ENCODE data around the gene KCNK18.
"Not testable (repeated sequence)": the region's sequence is repeated elsewhere in the genome, so short reads cannot be mapped to it uniquely, and the experiment has no call there.

Gene KCNK18

DNA sequence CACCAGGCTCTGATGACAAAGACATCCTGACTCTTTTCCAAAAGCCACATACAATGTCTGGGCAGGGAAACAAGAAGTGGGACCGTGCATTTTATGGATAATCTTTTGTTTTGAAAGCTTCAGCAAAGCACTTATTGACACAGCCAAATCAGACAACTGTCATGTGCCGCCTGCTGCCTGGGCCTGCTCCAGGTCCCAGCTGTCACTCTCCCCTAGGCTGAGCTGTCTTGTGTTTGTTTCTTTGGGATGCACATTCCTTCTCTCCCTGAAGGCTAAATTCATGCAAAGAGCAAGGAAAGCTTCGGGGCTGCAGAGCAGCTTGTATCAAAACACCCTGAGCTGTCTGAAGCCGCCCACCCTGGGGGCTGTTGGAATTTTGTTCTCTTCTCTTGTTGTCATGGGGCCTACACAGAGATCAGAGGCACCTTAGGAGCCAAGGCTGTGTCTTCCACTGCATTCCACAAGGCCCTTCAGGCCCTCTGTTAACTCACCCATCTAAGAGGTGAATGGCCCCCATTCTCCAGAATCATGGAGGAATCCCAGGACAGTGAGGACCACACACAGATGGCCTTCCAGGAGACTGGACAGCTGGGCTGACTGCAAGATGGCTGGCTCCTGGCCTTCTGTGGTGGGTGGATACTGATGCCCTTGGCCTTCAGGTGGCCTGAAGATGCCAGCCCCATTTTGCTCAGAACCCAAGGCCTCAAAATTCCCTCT lies 25.8 kb downstream of the KCNK18 start:
- DNase-seq = no peak

DNA sequence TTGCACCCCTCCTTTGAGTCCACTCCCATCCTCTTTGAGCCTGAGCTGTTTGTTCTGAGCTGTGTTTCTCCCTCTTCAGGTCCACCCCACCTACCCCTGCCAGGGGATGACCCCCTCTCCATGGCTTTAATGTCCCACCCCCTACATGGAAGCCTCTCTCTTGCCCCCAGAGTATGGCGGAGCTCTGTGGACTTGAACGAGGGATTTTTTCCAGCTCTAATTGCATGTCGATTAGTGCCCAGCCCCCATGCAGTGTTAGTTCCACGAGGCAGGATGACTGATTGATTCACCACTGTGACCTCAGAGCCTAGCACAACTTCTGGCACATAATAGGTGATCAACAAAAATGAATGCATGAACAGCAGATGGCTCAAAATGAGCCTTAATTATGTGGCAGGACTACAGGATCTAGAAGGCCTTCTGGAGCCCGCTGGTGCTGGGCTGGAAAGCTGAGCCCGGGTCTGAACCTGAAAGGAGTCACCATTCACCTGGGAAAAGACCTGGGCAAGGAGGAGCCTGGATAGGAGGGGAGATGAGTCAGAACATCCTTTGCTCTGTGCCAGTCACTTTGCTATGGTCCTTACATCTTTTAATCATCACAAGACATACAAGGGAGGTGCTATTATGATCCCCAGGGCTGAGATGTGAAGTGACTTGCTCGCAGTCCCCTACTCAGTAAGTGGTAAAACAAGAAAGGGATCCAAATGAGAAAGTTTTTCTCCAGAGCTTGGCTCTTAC lies 26.6 kb downstream of the KCNK18 start:
- DNase-seq = no peak

DNA sequence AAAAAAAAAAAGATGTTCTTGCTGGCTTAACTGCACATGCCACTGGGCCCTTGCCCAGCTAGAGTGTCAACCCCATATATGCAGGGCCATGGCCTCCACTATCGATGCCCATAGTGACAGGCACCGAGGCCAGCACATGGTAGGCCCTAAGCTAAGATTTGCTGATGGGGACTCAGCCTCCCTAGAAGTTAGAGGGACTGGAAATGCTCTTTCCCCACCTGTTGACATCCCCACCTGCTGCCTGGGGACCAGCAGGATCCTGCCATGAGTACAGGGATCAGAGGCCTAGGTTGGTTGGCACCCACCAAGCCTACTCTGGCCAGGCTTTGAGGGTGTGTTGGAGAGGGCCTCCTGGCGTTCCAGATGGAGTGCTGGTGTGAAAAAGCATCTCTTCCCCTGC lies 27.6 kb downstream of the KCNK18 start:
- DNase-seq = no peak

DNA sequence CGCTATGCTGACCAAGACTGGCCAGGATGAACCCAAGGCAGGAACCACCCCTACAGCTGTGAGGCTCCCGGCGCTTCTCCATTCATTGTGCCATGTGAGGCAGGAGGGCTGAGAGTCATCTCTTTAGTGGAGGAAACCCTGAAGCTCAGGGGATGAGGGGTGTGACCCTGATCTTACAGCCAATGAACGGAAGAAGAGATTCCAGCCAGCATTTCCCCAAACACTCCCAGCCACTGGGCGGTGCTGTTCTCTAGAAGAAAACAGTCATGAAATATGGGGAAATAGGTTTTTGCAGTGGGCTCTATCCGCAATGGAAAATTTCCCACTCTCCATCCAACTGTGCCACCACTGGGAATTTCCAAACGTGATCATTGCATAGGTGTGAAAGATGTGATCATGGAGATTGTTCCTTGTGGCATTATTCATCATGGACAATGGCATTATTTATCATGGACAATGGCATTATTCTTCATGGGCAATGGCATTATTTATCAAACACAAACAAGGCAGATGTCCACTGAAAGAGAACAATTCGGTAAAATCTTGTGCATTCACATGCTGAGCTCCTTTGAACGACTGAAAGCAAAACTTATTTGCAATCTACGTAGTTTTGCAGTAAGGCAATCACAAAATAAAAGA lies 29.6 kb downstream of the KCNK18 start:
- no peak for DNase-seq

DNA sequence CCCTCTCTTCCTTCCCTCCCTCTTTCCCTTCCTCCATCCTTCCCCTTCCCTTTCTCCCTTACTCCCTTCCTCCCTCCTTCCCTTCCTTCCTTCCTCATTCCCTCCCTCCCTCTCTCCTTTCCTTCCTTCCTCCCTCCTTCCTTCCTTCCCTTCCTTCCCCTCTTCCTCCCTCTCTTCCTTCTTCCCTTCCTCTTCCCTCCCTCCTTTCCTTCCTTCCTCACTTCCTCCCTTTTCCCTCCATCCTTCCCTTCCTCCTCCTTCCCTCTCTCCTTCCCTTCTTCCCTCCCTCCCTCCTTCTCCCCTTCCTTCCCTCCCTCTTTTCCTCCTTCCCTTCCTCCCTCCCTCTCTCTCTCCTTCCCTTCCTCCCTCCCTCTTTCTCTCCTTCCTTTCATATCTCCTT lies 30.9 kb downstream of the KCNK18 start:
- DNase-seq = no peak

DNA sequence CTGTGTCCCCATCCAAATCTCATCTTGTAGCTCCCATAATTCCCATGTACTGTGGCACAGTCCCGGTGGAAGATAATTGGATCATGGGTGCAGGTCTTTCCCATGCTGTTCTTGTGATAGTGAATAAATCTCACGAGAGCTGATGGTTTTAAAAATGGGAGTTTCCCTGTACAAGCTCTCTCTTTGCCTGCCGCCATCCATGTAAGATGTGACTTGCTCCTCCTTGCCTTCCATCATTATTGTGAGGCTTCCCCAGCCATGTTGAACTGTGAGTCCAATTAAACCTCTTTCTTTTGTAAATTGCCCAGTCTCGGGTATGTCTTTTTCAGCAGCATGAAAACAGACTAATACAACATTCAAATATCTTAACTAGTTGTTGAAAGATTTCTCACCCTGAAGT lies 32.8 kb downstream of the KCNK18 start:
- not testable (repeated sequence) for DNase-seq

DNA sequence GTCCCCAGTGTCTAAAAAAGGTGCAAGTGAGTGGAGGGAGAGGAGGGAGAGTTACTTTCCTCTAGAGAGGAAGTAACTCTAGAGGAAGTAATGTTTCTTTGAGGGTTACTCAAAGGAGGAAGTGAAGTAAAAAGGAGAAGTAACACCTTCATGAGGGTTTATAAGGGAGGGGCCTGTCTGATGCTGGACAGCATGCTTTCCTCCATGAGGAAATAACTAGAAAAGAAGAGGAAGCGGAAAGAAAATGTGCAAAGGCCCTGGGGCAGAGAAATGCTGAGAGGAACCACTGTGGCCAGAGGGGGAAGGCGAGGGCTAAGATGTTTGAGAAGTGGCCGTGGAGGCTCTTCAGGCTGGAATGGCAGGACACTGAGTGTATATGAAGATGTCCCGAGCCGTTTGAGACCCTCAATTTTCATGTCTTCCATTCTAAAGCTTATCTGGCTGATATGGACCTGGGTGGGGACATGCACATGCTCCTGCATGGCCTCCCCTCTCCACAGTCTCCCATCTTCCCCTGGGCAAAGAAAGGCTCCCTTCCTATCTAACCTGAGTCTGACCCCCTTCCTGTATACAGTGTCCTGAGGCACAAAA lies 40.2 kb downstream of the KCNK18 start:
- no peak for DNase-seq

DNA sequence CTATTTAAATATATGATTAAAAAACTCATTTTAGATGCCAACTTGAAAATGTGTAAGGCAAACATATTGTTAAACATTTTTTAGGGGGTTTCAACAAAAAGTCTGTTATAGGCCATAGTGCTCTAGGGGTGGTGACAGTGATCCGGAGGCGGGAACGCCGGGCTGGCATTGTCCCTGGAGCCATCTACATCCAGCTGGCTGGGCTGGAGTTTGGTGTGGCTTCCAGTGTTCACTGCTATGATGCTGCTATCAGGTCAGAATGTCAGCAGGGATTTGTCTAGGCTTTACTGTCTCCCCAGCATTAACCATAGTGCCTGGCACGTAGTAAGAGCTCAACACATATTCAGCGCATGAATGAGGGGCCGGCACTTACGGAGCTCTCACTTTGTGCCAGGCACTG lies 41.8 kb downstream of the KCNK18 start:
- no peak for DNase-seq

DNA sequence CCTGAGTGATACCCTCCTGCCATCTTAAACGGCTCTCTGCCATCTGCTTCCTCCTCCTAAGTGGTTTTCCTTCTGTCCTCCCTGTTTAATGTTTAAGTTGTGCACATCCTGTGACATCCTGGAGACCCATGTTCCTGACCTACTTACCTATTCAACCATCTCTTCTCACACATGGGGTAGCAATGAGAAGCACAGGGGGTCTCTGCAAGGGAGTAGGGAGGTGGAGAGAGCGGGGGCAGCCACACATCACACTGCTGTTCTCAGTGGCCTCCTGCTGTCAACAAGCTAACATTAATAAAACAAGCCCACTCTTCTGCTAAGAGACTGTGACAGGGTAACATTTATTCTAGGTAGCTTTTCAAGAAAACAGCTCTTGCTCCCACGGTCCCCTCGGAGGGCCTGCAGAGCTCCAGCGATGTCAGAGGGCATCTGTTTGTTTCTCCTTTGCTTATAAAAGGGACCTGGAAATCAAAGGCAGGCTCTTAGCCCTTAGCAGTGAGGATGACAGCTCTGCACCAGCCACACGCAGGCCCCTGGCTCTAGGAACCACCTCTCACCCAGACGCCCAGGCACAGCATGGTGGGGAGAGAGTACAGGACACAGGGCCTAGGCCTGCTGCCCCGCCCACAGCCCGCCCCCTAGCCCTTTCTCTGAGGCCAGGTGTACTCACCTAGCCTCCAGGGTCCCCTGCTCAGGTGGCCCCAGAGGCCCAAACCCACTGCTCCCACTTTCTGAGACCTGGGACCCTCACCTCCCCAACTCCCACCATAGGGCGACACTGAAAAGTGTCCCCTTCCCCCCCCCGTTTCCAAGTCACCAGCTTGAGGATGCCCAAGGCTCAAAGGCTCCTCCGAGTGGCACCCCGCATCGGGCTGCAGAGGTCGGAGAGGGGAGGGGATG lies 42.7 kb downstream of the KCNK18 start:
- no peak for DNase-seq

DNA sequence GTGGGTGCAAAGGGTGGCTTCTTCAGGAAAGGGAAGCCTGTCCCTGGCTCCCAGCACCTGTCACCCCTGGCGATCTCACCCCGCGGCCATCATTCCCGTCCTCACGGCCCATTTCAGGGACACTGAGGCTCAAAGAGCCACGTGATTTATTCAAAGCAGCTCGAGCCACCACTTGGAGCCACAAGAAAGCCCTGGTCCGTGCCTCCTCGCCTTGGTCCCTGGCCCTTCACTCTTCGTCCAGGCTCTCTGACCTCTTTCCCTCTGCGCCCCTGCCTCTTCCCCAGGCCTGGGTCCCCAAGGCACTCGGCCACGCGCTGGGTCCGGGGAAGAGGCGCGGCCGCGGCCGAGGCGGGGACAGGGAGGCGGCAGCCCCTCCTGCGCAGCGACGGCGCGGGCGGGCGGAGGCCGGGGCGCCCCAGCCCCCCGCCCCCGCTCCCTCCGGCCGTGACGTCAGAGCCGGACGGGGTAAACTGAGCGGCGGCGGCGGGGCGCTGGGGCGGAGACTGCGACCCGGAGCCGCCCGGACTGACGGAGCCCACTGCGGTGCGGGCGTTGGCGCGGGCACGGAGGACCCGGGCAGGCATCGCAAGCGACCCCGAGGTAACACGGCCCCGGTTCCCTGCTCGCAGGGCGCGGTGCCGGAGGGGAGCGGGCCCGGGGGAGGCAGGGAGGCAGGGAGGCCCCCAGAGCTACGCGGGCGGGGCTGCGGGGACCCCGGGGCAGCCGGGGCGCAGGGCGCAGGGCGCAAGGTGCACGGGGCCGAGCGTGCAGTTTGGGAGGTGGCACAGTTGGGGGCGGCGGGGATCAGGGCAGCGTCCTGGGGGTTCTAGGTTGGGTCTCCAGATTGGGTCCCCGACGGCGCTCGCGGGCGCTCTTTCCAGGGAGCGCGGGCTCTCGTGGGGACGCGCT lies 43.6 kb downstream of the KCNK18 start, which contains the start of gene SLC18A2:
SLC18A2 (plus strand) TSS at position 494 of the 909 bp plus-strand sequence. CDS start 580 bp downstream, outside the sequence.
- no peak for DNase-seq

DNA sequence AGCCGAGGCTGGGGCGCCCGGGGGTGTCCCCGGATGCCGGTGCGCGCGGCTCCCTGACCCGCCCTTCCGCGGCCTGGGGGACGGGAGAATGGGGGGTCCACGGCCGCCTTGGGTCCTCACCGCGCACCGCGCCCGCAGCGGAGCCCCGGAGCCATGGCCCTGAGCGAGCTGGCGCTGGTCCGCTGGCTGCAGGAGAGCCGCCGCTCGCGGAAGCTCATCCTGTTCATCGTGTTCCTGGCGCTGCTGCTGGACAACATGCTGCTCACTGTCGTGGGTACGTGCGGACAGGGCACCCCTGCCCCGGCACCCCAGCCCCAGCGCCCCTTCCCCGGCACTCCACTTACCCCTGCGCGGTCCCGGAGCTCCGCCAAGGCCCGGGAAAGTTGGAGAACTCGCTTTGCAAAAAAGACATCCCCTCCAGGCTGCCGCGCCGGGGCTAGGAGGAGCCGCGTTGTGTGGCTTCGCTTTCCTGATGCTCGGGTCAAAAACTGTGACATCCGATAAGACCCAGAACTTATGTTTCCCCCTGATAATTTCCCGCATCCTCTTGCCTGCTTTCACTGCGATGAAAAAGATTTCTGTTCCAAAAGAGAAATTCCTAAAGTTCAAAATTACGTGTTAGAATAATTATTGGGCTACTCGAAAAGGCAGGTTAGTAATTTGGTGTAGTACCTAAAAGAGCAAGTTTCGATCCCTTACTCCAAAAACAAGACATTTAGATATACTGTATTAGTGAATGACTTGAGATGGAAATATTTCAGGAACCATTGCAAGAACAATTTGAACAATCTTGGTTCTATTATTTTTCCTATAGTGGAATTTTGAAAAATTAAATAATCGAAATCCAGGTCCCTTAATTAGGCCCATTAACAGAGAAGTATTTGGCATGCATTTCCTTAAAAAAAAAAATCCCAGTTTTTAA lies 44.5 kb downstream of the KCNK18 start:
- no peak for DNase-seq

DNA sequence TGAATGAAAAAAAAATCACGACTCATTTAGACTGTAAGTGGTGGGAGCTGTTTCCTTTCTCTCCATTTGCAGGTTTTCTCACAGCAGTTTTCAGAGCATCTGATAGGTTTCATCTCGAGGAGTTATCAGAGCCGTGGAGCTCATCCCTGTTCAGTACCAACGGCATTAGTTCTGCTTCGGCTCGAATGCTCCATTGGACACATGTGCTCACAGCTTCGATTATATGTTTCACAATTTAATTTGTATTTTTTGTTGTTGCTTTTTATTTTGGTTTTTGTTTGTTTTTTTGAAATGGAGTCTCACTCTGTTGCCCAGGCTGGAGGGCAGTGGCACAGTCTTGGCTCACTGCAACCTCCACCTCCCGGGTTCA lies 45.2 kb downstream of the KCNK18 start:
- no peak for DNase-seq

DNA sequence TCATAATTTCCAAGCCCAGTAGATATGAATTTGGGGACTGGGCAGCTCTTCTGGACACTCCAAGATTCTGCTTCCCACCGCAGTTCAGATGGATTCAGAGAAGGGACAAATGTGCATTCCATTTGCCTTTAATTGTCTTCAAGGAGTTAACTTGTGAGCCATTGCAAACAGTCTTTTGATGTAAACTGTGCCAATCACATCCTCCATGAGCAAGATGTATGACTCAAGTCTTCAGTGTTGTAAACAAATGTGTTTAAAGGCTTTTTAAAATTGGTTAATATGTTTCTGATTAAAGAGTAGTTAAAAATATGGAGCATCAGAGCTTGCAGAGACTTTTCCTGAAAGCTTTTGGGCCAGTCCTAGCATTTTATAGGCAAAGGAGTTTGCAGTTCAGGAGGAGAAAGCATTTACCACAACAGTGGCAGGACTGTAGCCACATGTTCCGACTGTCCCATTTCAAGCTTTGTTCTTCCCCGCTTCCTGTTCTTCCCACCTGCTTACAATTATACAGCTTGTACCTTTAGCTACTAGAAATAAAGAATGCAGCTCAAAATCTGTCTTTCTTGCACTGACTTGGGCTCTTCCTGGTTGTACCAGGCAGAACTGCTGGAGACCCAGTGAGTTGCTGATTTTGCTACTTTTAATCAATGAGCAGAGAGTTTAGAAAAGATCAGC lies 49.8 kb downstream of the KCNK18 start:
- no peak for DNase-seq

DNA sequence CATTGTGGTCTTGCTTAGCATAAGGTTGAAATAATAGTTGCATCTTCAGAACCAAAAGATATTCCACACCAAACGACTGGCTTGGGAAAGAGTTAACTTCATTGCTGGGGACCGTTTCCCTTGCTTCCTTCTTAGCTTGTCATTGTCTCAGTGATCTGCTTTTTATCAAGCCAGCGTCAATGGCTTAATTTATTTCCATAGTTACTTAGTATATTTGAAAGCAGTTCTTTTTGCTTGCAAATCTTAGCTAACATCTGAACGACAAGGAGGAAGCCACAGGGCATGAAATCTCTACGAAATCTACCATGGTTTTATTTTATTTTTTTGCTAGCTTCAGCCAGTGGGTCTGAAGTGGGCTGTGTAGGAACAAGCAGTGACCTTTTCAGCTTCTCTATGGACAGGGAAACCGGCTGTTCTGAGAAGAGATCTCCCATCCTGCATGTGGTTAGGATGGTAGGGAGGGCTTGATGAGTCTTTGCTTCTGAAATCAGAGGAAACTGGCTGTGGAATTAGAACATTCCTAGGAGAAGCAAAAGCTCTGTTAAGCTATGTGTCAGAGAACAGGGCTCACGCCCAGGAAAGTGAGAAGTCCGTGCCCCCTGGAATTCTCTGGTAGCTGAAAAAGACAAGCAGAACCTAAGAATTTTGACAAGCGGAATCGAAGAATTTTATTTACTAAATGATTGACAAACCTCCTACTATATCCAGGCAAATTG lies 51.6 kb downstream of the KCNK18 start:
- no peak for DNase-seq

DNA sequence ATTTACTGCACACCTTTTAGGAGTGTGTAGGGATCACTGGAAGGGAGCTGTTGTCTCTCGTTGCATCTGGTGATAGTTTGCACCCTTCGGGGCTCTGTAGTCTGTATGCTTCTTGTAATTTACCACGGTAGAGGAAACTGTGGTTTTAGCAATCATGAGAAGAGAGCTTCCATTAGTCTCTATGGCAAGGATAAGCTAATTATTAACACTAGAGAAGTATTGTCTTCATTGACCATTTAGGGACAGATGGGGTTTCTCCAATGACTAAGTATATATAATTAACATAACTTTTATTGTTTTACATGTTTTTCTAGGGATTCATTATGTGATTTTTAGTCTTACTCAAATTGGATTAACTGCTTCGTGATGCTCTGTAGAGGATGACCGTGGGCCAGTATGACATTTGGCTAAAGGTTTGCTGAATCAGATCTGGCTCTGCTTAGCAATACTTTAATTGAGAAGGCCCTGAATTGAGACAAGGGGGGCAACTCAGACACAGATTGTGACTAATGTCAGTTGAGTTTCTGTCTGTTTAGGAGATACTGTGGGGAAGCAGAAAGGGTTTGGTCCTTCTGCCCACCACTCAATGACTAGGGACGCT lies 52.3 kb downstream of the KCNK18 start:
- no peak for DNase-seq

DNA sequence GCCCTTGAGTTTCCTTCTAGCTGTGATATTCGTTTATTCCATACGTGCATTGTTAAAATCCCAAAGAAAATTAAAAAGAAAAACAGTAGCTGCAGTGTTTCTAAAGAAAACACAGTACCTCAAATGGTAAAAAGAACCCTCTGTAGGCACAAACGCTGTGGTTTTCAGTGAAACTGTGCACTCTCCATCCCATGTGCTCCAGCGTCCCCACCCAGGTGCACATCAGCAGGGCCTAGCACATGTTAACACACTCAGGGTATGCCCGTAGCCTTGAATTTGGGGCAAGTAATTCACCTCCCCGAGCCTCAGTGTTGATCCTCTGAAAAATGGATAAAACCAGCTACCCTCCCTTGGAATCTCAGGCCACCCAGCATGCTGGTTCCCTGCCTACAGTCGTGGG lies 53.1 kb downstream of the KCNK18 start:
- DNase-seq = no peak

DNA sequence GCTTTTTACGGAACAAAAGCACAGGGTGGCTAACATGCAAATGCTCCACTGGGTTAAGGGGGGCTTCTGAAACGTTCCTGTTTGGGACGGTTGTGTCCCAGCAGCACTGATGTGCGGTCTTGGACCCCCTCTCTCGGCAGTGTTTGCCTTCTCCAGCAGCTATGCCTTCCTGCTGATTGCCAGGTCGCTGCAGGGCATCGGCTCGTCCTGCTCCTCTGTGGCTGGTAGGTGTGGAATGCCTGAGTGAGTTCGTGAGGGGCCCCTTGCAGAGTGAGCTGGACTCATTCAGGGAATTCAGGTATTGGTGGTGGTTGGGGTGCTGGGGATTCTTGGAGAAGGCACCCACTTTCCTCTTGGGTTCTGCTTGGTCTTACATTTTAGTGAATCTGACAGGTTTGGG lies 56.6 kb downstream of the KCNK18 start:
- no peak for DNase-seq

DNA sequence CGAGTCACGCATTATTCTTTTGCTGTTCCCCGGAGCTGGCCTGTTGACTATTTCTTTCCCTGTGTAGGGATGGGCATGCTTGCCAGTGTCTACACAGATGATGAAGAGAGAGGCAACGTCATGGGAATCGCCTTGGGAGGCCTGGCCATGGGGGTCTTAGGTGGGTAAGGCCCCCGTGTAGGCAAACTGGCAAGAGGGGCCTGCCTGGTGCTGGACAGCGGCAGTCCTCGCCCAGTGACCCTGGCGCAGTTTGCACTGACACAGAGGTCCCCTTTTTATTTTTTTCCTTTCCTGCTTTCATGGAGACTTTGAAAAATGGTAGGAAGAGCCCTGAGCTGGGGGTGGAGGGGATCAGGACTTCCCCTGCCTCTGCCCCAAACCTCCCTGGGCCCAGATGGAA lies 57.0 kb downstream of the KCNK18 start:
- DNase-seq = no peak

Measured in NCI-H2171 (cell line).